ENCODE measurements around the gene IGSF6.
"Not testable (repeated sequence)": the region's sequence is repeated elsewhere in the genome, so short reads cannot be mapped to it uniquely, and the experiment has no call there.

The IGSF6 gene

DNA sequence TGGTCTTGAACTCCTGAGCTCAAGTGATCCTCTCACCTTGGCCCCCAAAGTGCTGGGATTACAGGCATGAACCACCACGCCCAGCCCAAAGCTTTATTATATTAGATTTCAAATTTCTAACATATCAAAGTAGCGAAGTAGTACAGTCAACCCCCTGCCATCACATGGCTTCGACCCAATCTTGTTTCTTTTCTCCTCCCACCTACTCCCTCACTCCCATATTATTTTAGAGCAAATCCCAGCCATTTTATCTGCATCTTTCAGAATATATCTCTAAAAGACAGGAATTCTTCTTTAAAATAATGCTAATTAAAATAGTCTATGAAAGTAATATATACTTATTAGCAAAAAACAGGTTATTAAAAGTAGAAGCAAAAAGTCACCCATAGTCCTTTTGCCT is 893 bp downstream of the IGSF6 start:
- DNase-seq: no peak

DNA sequence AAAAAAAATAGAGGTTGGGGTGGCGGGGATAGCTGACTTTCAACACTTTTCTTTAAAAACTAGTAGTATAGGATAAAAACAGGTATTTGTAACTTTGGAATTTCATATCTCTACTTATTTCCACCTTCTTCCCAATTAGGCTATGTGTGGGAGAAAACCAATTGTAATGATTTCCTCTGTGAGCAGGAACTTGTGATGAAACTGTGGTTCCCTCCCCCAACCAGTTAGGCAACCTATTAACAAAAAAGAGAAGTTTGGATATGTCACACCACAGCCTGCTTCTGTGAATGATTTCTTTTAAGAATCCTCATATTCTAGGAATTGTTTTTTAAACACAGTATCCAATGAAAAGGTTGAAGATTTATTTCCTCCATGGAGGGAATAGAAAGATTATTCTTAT is 1.9 kb downstream of the IGSF6 start:
- peak; percentile 35 for DNase-seq

DNA sequence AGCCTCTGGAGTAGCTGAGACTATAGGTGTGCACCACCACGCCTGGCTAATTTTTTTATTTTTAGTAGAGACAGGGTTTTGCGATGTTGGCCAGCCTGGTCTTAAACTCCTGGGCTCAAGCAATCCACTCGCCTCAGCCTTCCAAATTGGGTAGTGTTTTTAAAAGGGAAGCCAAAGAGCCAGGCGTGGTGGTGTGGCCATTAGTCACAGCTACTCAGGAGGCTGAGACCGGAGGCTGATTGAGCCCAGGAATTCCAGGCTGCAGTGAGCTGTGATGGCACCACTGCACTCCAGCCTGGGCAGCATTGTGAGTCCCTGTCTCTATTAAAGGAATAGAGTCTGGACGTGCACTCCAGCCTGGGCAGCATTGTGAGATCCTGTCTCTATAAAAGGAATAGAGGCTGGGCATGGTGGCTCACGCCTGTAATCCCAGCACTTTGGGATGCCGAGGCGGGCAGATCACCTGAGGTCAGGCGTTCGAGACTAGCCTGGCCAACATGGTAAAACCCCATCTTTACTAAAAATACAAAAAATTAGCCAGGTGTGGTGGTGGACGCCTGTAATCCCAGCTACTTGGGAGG is 2.5 kb downstream of the IGSF6 start:
- not testable (repeated sequence) for DNase-seq

DNA sequence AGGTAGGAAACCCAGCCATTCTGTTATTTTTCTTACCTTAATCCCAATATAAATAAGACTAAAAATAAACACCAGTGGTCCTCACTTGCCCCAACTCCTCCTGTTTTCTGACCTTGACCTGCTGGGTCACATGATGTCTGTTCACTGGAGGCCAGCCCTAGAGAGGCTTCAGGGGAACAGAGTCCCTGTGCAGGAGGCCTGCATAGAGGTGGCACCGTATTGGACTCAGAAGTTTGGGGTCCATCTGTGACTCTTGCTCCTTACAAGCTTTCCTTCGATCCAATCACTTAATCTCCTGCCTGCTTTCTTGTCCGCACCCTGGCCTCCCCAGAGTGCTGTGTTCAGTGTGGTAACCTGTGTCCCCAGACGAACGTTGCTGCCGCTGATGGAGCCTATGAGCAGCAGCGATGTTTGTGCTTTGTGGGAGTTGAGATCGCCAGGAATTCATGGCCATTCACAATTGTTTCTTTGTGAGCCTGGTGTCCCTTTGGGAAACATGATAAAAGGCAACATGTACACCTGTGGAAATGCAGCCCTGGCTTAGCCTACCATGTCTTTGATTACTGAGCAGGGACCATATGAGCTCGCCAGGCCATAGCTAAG is 4.7 kb downstream of the IGSF6 start:
- DNase-seq: no peak

DNA sequence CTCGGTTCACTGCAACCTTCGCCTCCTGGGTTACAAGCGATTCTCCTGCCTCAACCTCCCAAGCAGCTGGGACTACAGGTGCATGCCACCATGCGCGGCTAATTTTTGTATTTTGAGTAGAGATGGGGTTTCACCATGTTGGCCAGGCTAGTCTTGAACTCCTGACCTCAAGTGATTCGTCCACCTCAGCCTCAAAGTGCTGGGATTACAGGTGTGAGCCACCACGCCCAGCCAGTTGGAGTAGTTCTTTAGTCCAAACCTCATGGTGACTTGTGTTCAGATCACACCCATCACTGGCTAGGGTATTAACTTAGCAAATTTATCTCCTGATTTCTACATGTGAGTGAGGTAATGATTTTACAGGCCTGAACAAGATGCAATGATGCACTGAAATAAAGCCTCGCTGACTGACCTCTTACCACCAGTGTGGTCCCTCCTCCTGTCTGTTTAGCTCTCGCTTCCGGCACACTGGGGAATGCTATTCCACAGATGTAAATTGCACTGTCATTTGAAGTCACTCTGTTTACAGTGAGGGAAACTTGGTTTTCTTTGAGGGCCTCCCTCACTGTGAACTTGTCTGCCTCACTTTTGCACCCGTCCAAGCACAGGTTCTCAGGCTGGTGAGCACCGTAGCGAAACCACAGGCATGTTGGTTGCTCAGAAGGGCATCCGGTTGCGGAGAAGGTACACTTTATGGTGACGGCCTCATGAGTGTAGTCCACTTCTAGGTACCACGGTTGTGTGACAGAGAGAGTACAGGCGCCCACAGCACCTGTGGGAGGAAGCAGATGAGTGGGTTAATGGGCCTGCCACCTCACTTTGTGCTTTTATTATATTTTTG is 5.5 kb downstream of the IGSF6 start:
- DNase-seq: no peak

DNA sequence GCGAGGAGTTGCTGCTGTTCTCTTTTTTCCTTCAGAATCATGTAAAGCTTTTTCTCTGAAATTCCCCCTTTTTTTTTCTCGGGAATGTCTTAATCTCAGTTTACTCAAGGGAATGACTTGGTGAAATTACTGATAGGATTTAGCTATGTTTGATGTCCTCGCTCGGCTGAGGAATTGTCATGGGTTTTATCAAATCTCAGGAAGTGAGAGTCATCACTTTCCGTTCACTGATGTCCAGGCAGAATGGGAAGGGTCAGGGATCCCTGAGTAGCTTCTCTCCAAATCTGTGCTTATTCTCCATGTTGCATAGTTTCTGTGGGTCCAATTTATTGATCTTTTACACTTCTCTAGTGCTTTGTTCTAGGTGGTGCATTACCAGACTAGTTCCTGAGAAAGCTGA is 6.3 kb downstream of the IGSF6 start:
- no peak for DNase-seq

DNA sequence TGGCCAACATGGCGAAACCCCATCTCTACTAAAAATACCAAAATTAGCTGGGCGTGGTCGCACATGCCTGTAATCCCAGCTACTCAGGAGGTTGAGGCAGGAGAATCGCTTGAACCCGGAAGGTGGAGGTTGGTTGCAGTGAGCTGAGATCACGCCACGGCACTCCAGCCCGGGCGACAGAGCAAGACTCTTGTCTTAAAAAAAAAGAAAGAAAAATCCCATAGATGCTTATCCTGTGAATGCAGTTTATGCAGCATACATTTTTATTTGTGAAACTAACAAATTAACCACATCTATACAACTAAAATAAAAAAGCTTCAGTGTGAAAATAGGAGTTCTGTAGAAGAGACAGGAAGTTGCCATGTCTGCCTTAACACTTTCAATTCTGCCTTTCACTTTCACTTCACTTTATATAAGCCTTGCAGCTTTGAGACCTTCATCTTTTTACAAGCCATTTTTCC is 7.1 kb downstream of the IGSF6 start:
- DNase-seq: peak; percentile 28

DNA sequence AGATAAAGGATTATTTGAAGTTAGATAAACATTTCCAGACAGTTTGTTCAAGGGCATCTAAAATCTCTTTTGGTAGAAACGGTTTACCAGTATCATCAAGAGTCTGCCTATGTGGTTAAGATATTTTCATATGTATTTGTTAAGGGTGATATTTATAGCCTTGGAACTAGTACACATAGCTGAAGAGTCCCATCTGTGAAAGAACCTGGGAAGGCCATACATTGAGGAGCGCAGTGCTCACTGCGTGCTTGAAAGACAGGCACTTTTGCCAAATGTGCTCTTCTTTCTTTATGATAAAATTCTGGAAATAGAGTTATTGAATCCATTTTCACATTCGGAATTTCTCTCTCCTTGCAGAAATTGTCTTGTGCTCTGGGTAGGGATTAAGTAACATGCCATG is 7.7 kb downstream of the IGSF6 start:
- DNase-seq: no peak

DNA sequence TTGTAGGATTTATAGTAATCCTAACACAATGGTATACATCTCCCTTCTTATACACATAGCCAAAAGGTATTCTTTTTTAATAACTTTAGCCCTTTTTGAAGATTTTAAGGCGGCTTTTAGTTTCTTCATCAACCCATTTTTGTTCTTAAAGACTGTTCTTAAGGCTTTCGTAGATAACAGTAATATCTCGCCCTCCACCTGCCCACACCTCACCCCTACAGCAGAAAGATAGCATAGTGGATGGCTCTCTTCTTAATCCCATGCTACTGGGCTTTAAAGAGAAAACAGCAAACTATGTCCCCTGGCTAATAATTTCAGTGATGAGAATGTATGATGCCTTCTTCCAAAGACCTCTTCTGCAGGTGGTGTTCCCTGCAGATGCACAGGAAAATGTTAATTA is 8.6 kb downstream of the IGSF6 start:
- no peak for DNase-seq

DNA sequence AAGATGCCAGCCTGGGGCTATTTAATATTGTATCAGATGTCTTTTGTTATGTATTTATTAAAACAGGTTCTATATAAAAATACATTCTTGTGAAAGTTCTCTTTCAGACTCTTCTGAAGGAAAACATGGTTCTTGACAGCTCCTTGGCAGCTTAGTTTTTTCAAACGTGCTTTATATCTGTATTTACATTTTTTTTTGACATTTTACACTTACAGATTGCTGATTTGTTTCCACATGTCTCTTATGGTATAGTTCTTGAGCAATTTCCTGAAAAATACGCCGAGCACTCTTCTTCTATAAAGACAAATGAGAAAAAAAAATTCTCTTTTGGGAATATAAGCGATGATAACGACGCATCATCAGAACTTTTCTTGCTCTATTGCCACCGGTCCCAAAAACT is 9.5 kb downstream of the IGSF6 start:
- DNase-seq: no peak

DNA sequence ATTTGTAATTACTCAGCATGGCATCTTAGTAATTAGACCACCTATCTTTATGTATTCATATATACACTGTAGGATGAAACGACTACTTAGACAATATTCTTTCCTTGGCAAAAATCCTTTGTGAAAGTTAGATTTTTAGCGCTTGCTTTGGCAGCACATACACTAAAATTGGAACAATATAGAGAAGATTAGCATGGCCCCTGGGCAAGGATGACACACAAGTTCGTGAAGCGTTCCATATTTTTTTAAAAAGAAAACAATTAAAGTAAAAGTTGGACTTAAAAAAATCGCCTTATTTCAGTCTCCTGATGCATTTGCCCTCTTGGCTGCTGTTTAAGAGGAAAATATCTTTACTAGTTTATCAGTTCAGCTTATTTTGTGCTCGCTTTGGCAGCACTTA is 10.5 kb downstream of the IGSF6 start:
- no peak for DNase-seq

DNA sequence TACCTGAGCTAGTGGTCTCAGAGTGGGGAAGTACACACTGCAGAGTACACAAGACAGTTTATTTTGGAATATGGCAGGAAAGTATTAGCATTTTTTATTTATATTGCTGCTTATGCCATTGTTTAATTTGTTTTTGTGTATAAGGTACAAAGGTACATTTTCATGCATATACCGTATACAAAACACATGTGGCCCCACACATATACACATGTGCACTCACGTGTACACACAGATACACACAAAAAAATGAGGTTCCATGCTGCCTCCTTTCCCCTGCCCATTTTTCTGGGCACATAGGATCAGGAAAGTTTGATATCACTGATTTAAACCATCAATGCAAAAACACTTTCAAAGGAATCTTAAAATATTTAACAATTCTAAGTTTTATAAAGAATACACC is 12.9 kb downstream of the IGSF6 start:
- DNase-seq: no peak

DNA sequence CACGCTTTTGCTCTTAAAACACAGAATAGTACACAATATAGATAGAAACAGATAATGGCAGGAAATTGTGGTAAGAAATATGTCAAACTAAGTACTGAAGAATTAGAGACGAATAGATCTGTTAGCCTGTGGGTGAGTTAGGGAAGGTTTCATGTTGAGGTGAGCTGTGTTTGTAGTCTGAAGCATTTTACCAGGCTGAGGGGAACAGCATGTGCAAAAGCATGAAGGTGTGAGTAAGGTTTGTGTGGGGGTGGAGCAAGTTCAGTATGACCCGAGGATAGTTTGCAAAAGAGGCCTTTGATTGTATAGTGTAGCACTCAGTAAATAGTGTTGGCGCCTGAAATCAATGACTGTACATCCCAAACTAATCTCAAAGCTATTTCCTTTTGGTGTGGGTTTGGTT is 13.8 kb downstream of the IGSF6 start:
- DNase-seq: no peak

DNA sequence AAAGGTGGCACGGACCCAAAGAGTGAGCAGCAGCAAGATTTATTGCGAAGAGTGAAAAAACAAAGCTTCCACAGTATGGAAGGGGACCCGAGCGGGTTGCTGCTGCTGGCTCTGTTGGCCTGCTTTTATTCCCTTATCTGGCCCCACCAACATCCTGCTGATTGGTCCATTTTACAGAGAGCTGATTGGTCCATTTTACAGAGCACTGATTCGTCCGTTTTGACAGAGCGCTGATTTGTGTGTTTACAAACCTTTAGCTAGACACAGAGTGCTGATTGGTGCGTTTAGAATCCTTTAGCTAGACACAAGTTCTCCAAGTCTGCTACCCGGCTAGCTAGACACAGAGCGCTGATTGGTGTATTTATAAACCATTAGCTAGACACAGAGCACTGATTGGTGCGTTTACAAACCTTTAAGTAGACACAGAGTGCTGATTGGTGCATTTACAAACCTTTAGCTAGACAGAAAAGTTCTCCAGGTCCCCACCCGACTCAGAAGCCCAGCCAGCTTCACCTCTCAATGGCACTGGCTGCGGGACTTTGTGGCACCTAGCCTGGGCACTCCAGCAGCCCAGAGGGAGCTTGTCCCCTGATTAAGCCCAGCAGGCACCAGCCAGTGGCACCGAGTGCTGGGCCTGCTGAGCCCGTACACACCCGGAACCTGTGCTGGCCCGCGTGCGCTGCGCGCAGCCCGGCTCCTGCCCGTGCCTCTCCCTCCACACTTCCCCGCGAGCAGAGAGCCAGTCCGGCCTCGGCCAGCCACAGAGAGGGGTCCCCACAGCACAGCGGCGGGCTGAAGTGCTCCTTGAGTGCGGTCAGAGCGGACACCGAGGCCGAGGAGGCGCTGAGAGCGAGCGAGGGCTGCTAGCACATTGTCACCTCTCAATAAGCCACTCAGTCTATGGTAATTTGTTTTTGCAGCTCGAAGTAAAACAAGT is 15.1 kb downstream of the IGSF6 start:
- no peak for DNase-seq

DNA sequence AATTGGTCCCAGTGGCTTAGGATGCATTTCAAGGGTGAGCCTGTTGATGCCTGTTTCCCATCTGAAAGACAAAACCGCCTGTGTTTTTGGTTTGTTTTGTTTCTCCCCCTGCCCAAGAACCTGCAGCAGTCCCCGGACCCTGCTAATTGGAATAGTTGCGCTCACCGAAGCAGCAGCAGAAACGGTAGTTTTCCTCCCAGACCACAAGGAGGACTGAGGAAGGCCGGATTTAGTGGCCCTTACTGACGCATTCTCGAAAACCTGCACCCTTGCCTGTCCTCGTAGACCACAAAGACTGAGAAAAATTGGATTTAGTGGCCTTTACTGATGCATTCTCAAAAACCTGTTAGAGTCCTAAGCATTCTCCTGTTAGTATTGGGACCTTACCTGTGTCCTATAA is 16.7 kb downstream of the IGSF6 start:
- not testable (repeated sequence) for DNase-seq

DNA sequence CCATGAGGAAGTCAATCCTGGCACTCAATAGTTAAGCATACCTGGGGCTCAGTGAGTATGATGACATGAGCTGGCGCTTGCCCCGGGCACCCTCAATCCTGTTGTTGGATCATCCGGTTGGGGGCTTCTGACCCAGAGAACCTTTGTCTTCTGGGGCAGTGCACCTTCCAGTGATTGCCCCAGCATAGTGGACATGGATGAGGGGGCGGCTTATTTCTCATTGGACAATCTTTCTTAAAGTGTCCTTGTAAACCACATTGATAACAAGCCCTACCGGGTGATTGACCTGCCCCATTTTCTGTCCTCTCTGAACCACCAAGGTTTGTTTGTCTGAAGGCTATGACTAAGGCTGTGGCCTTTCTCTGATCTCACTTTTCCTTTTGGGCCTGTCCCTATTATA is 18.2 kb downstream of the IGSF6 start:
- DNase-seq: no peak

DNA sequence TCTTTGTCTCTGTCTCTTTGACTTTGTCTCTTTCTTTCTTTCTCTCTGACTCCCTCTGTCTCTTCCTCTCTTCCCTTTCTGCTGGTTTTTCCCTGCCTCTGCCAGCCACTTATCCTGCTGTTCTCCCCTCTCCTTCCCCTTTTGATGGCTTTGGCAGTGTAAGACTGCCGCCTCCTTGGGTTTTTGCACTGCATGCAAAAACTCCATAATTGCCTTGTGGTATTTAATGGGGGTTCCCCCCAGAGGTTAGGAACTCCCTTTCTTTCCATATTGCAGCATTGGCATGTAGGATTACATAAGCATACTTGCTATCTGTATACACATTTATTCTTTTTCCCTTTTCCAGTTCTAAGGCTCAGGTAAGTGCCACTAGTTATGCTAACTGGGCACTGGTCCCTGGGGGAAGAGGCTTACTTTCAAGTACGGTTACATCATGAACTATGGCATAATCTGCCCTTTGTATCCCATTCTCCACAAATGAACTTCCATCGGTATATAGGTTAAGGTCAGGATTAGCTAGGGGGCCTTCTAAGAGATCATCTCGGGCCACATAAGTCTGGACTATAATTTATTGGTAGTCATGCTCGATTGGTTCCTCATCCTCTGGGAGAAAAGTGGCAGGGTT is 20.3 kb downstream of the IGSF6 start:
- not testable (repeated sequence) for DNase-seq

DNA sequence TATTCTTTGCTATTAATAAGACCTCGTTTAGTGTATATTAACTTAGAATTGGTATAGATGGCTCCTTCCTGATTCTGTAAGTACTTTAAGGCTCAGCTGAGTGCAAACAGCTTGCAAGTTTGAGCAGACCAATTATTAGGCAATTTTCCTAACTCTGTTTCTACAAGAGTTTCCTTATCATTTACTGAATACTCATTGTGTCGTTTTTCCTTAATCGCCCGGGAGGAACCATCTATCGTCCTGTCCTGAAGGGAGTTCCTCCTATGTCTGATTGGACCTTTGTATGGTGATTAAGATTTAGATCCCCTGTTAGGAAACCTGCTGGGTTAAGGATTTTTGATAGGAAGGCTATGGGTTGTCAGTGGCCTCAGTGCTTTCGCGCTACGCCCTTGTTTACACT is 21.0 kb downstream of the IGSF6 start:
- DNase-seq: not testable (repeated sequence)

DNA sequence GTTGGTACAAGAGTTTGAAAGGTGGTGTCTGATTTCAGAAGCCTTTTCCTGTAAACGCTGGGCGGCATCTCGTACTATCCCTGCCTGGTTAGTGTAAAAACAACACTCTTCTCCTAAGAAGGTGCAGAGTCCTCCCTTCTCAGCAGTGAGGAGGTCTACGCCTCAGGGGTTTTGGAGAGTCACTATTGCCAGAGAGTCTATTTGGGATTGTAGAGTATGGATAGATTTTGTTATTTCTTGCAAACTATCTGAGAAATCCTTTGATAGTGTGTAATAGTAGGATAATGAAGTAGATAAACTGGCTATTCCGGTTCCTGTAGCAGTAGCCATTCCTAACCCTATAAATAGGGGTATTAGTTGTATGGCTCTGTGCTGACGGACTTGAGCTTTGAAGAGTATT is 21.5 kb downstream of the IGSF6 start:
- not testable (repeated sequence) for DNase-seq

DNA sequence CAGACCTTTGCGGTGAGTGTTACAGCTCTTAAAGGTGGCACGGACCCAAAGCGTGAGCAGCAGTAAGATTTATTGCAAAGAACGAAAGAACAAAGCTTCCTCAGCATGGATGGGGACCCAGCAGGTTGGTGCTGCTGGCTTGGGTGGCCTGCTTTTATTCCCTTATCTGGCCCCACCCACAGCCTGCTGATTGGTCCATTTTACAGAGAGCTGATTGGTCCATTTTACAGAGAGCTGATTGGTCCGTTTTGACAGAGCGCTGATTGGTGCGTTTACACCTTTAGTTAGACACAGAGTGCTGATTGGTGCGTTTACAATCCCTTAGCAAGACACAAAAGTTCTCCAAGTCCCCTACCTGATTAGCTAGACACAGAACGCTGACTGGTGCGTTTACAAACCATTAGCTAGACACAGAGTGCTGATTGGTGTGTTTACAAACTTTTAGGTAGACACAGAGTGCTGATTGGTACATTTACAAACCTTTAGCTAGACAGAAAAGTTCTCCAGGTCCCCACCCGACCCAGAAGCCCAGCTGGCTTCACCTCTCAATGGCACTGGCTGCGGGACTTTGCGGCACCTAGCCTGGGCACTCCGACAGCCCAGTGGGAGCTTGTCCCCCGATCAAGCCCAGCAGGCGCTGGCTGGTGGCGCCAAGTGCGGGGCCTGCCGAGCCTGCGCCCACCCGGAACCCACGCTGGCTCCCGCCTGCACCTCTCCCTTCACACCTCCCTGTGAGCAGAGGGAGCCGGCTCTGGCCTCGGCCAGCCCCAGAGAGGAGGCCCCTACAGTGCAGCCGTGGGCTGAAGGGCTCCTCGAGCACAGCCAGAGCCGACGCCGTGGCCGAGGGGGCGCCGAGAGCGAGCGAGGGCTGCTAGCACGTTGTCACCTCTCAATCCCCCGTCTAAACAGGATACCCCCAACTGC is 22.5 kb downstream of the IGSF6 start:
- DNase-seq: not testable (repeated sequence)

DNA sequence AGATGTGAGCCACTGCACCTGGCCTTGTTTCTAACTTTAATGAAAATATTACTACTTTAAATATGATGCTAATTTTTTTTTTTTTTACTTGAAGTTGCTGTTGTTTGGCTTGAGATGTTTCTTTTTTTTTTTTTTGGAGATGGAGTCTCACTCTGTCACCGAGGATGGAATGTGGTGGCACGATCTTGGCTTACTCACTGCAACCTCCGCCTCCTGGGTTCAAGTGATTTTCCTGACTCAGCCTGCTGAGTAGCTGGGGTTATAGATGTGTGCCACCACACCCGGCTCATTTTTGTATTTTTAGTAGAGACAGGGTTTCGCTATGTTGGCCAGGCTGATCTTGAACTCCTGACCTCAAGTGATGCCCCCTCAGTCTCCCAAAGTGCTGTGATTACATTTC is 23.6 kb downstream of the IGSF6 start:
- DNase-seq: no peak
